ENCODE results near the gene WWOX.

Gene WWOX

GRCh38 chr16:79131321-79132075 lies 1032.0 kb downstream of the WWOX start:
- no peak for DNase-seq

- no peak for DNase-seq
Observed at GRCh38 chr16:79132701-79133100, 1033.2 kb downstream of the WWOX start.

- no peak for DNase-seq
Observed at GRCh38 chr16:79134300-79134699, 1034.8 kb downstream of the WWOX start.

GRCh38 chr16:79136955-79137354 lies 1037.5 kb downstream of the WWOX start:
- no peak for DNase-seq

- DNase-seq, result no peak
Observed at GRCh38 chr16:79137426-79137939, 1038.0 kb downstream of the WWOX start.

- no peak for DNase-seq
Observed at GRCh38 chr16:79139799-79140198, 1040.3 kb downstream of the WWOX start.

- no peak for DNase-seq
Observed at GRCh38 chr16:79143026-79143425, 1043.6 kb downstream of the WWOX start.

- DNase-seq, result no peak
Observed at GRCh38 chr16:79150151-79150550, 1050.7 kb downstream of the WWOX start.

GRCh38 chr16:79150632-79151310 lies 1051.3 kb downstream of the WWOX start:
- no peak for DNase-seq

- no peak for DNase-seq
Observed at GRCh38 chr16:79154086-79154485, 1054.6 kb downstream of the WWOX start.

GRCh38 chr16:79155471-79155870 lies 1056.0 kb downstream of the WWOX start:
- no peak for DNase-seq

GRCh38 chr16:79155904-79156303 lies 1056.5 kb downstream of the WWOX start:
- no peak for DNase-seq

- no peak for DNase-seq
Observed at GRCh38 chr16:79156761-79157160, 1057.3 kb downstream of the WWOX start.

GRCh38 chr16:79158337-79158736 lies 1058.9 kb downstream of the WWOX start:
- DNase-seq, result no peak

- no peak for DNase-seq
Observed at GRCh38 chr16:79159261-79160049, 1060.0 kb downstream of the WWOX start.

- no peak for DNase-seq
Observed at GRCh38 chr16:79162977-79163376, 1063.5 kb downstream of the WWOX start.

GRCh38 chr16:79163691-79164387 lies 1064.4 kb downstream of the WWOX start:
- no peak for DNase-seq

GRCh38 chr16:79164388-79164995 lies 1065.0 kb downstream of the WWOX start:
- no peak for DNase-seq

GRCh38 chr16:79165079-79165478 lies 1065.6 kb downstream of the WWOX start:
- no peak for DNase-seq

GRCh38 chr16:79165506-79165905 lies 1066.1 kb downstream of the WWOX start:
- DNase-seq, result no peak

GRCh38 chr16:79167893-79168292 lies 1068.4 kb downstream of the WWOX start:
- no peak for DNase-seq

- DNase-seq, result no peak
Observed at GRCh38 chr16:79168321-79168720, 1068.9 kb downstream of the WWOX start.

Data from effector CD4-positive, alpha-beta T cell (primary cell).